Measurements from ENCODE around the gene METTL17.
"Not testable (repeated sequence)": the region's sequence is repeated elsewhere in the genome, so short reads cannot be mapped to it uniquely, and the experiment has no call there.

GRCh38 chr14:20958946-20959345 lies 30.8 kb upstream of the METTL17 start:
- not testable (repeated sequence) for TF ChIP-seq EZH2 (IDR thresholded peaks at IDR 0.05; ENCODE audit: borderline replicate concordance, low read depth, low read length, poor library complexity, severe bottlenecking); CTCF (conservative IDR thresholded peaks at IDR 0.05; ENCODE audit: low read depth, low read length)
